Esophagus squamous epithelium (tissue), 5 donors: Measurements from ENCODE around the gene AMZ2. TPM values are rescaled to one million over a fixed set of nuclear protein-coding genes. Genes with fewer than 3 reads are reported as not detected.

ENCODE experiments used
- DNase-seq: peaks from one replicate; lab custom pipeline; 2025; lab: John Stamatoyannopoulos, UW
- H3K27ac ChIP-seq, 4 donors: fragments of 200-600 bp; sonication (generic); one replicate each; pipeline ENCODE4 v1.5.1; 2016 to 2019; ENCODE audit warnings: mild to moderate bottlenecking in 1 of 4
- H3K27me3 ChIP-seq, 4 donors: fragments of 200-600 bp; sonication (generic); 1 replicate in 3 of 4; 2 replicates in 1 of 4; pipeline versions ENCODE4 v1.5.1 to v1.6.0; 2017 to 2021; ENCODE audit warnings: antibody characterized with exemption in 1 of 4
- H3K36me3 ChIP-seq, 3 donors: fragments of 200-600 bp; sonication (generic); one replicate each; pipeline ENCODE4 v1.5.1; 2016 to 2019
- H3K4me1 ChIP-seq, 3 donors: fragments of 200-600 bp; sonication (generic); one replicate each; pipeline ENCODE4 v1.5.1; 2017 to 2019
- H3K4me3 ChIP-seq, 4 donors: fragments of 200-600 bp; sonication (generic); 1 replicate in 3 of 4; 2 replicates in 1 of 4; pipeline ENCODE4 v1.5.1; 2016 to 2019; ENCODE audit warnings: mild to moderate bottlenecking in 2 of 4, moderate library complexity in 1 of 4
- H3K9me3 ChIP-seq, 3 donors: fragments of 200-600 bp; sonication (generic); one replicate each; pipeline ENCODE4 v1.5.1; 2016 to 2019
- POLR2A ChIP-seq, 4 donors: fragments of 450-650 bp; IDR thresholded peaks; one replicate each; pipeline ENCODE4 v1.6.1; 2017; ENCODE audit warnings: antibody characterized with exemption in 4 of 4, mild to moderate bottlenecking in 4 of 4, moderate library complexity in 3 of 4
- WGBS, 2 donors: methylation state at CpG; one replicate each; pipeline ENCODE4 v1.1.5; 2018; 5-methylcytosine and 5-hydroxymethylcytosine counted together
- intact Hi-C: fragments of 100-400 bp; cut with DNase I; formaldehyde crosslinking; loops from one replicate; pipeline ENCODE4 v1.15.0; 2022
- total RNA-seq, 4 donors: library from RNA; depleted of rRNA; stranded (reverse); fragments of >200 nt; gene quantifications; one replicate each; pipeline ENCODE4 v1.1.0, GENCODE V29; 2016
- TF ChIP-seq, protein P1 (sequence below), 6 experiments: fragments of 450-650 bp in 4 of 6; fragments of 200-600 bp in 2 of 6; sonication (generic) in 2 of 6; IDR thresholded peaks; one replicate each; pipeline ENCODE4 v1.5.1; 2016 to 2019; ENCODE audit warnings: antibody characterized with exemption in 6 of 6, mild to moderate bottlenecking in 4 of 6, moderate library complexity in 4 of 6
- donor health status: DM: yes; HTN: yes; CAD: no.

The AMZ2 gene
- total RNA-seq, 4 donors from 2014 or later = 13.7 to 47.7 (median 35.1) TPM

DNA sequence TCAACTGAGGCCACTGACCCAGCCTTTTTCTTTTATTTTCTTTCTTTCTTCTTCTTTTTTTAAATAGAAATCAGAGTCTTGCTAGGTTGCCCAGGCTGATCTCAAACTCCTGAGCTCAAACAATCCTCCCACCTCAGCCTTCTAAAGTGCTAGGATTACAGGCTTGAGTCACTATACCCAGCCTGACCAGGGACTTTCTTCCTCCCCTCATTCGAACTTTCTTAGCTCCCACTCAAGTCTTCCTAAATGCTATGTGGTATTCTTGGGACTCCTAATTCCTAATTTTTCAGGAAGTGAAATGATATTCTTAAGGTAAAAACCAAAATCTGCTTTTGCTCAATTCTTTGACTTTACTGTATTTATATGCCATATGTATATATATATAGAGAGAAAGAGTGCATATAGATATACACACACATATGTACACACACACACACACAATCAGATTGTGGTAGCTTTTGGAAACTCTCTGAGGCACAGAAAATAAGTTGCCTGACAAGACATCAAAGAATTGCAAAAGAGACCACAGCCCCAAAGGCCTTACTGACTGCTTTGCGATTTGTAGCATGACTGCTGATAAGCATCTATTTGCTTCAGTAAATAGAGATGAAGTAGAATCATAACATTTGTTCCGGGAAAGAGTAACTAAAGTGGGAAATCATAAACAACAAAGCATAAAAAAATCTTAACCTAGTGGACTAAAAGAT lies 9.5 kb upstream of the AMZ2 start:
- peaks cover 0 to 18% (median 0%) of the 10 kb centered on the region in 3 donors for H3K4me1 ChIP-seq
- DNase-seq = no peak
- no peaks in the 10 kb centered on the region for H3K9me3 ChIP-seq
- intact Hi-C loops = no loop called here
- peak overlapping the region in 1 of 4 donors; percentile 25 for H3K4me3 ChIP-seq
- H3K27me3 ChIP-seq = no peaks in the 10 kb centered on the region
- no peaks in the 10 kb centered on the region for H3K36me3 ChIP-seq
- TF ChIP-seq, protein P1, sequence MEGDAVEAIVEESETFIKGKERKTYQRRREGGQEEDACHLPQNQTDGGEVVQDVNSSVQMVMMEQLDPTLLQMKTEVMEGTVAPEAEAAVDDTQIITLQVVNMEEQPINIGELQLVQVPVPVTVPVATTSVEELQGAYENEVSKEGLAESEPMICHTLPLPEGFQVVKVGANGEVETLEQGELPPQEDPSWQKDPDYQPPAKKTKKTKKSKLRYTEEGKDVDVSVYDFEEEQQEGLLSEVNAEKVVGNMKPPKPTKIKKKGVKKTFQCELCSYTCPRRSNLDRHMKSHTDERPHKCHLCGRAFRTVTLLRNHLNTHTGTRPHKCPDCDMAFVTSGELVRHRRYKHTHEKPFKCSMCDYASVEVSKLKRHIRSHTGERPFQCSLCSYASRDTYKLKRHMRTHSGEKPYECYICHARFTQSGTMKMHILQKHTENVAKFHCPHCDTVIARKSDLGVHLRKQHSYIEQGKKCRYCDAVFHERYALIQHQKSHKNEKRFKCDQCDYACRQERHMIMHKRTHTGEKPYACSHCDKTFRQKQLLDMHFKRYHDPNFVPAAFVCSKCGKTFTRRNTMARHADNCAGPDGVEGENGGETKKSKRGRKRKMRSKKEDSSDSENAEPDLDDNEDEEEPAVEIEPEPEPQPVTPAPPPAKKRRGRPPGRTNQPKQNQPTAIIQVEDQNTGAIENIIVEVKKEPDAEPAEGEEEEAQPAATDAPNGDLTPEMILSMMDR (IDR thresholded peaks at IDR 0.05) = no peak
- no peak for TF ChIP-seq POLR2A (IDR thresholded peaks at IDR 0.05)
- WGBS, 2 donors = 47 to 57% methylated on average over 3 of the region's 3 CpGs
- H3K27ac ChIP-seq = peak overlapping the region; percentile 69 to 87 (median 76)

DNA sequence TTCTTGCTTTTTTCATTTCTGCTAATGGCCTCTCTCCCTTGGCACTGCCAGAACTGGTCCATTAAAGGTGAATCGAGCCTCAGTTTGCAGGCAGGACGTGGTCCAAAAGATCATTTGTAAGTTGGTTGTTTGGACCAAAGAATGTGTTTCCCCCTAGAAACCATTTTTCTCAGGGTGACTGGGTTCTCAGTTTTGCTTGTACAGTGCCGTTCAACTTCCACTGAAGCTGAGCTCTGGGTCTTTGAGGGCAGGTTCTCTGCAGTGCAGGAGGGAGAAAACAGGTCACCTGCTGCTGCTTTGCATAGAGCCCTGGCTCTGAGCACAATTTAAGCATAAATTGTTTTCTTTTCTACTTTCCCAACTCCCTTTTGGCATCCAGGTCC lies 9.0 kb upstream of the AMZ2 start:
- intact Hi-C loops = no loop called here
- H3K27ac ChIP-seq = peak overlapping the region in 3 of 4 donors; percentile 67 to 81 (median 71)
- H3K9me3 ChIP-seq = no peaks in the 10 kb centered on the region
- no peak for DNase-seq
- H3K36me3 ChIP-seq = no peaks in the 10 kb centered on the region
- H3K4me1 ChIP-seq = peaks cover 0 to 17% (median 0%) of the 10 kb centered on the region in 3 donors
- TF ChIP-seq POLR2A (IDR thresholded peaks at IDR 0.05) = no peak
- TF ChIP-seq, protein P1 (IDR thresholded peaks at IDR 0.05) = no peak
- 64 to 80% methylated on average over 3 of the region's 3 CpGs for WGBS, 2 donors
- no peak overlapping the region for H3K4me3 ChIP-seq
- no peaks in the 10 kb centered on the region for H3K27me3 ChIP-seq

DNA sequence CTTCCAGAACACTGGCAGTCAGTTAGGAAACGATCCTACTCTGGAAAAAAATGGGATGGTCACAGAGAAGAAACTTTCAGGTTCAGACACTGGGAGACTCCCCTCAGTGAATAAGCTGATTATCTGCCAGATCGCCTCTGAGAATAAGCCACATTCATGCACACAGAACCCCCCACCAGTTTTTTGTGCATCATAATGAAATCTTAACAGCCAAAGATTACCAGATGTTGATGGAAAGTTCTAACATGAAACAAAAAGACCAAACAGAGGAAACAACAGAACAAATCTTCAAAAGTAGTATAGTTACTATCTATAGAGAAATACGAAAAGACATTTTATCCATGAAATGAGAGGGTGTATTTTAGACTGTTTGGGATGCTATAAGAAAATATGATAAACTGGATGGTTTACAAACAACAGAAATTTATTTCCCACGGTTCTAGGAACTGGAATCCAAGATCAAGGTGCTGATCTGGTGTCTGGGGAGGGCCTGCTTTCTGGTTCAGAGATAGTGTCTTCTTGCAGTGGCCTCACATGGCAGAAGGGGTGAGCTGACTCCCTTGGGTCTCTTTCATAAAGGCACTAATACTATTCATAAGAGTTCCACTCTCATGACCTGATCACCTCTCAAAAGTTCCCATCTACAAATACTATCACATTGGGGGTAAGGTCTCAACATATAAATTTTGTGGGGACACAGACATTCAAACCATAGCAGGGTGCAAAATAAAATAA lies 8.0 kb upstream of the AMZ2 start:
- Histone ChIP-seq H3K9me3 (no peaks in the 10 kb centered on the region), H3K27me3 (no peaks in the 10 kb centered on the region), H3K36me3 (no peaks in the 10 kb centered on the region), H3K4me1 (peaks cover 0 to 13% (median 0%) of the 10 kb centered on the region in 3 donors), H3K4me3 (no peak overlapping the region), H3K27ac (peak overlapping the region in 3 of 4 donors; percentile 67 to 81 (median 71))
- no peak for DNase-seq
- intact Hi-C loops = no loop called here
- 79 to 80% methylated on average over 4 of the region's 4 CpGs for WGBS, 2 donors
- TF ChIP-seq POLR2A (IDR thresholded peaks at IDR 0.05) = no peak
- TF ChIP-seq, protein P1 (IDR thresholded peaks at IDR 0.05) = no peak

DNA sequence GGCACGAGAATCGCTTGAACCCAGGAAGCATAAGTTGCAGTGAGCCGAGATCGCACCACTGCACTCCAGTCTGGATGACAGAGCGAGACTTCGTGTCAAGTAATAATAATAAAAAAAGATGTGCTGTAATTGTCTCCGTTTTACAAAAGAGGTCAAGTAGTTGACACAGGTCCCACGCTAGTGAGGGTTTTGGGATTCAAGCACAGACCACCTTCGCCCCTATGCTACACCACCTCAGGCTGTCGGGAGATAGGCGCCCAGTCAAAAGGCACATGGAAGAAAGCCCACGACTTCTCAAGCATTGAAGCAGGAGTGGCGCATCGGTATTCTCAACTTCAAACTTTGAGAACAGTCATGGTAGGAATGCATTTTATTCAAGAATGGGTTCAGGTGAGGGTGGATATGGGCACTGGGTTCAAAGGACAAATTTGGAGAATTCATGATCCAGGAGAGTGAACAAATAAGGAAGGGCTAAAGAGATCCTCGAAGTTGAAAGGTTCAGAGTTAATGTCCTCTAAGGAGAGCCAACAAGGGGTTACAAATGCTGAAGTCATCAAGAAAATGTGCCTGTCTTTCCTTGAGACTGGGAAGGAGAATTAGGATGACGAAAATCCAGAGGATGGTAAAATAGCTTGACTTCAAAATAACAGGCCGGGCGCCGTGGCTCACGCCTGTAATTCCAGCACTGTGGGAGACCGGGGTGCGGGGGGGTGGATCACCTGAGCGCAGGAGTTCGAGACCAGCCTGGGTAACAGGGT lies 1.4 kb upstream of the AMZ2 start:
- 91 to 93% methylated on average over 23 of the region's 24 CpGs for WGBS, 2 donors
- peak overlapping the region in 1 of 4 donors; percentile 99 for H3K27ac ChIP-seq
- DNase-seq = no peak

More for the DNA sequence above, 1.4 kb upstream of the AMZ2 start:
- Histone ChIP-seq H3K9me3 (no peaks in the 10 kb centered on the region), H3K4me3 (peak overlapping the region in 2 of 4 donors; percentile 85 to 89), H3K27me3 (no peaks in the 10 kb centered on the region), H3K36me3 (peaks cover 0 to 12% (median 0%) of the 10 kb centered on the region in 3 donors), H3K4me1 (peaks cover 10 to 32% (median 15%) of the 10 kb centered on the region in 3 donors)
- intact Hi-C loops = no loop called here
- TF ChIP-seq, protein P1 (IDR thresholded peaks at IDR 0.05) = no peak
- no peak for TF ChIP-seq POLR2A (IDR thresholded peaks at IDR 0.05)
